GM12875 (cell line): Measurements from ENCODE around the gene RXRG.

Experiments used
- H3K4me3 ChIP-seq: one replicate; pipeline ENCODE4 v1.5.1; 2011; ENCODE audit warnings: low read depth, low read length, control low read depth
- TF ChIP-seq, protein P1 (sequence below): IDR thresholded peaks from 2 replicates; pipeline ENCODE4 v1.5.1; 2011; ENCODE audit warnings: low read depth, mild to moderate bottlenecking, control low read depth, inconsistent platforms, low read length, moderate library complexity, borderline replicate concordance; ENCODE audit not compliant: insufficient read depth

The RXRG gene

DNA sequence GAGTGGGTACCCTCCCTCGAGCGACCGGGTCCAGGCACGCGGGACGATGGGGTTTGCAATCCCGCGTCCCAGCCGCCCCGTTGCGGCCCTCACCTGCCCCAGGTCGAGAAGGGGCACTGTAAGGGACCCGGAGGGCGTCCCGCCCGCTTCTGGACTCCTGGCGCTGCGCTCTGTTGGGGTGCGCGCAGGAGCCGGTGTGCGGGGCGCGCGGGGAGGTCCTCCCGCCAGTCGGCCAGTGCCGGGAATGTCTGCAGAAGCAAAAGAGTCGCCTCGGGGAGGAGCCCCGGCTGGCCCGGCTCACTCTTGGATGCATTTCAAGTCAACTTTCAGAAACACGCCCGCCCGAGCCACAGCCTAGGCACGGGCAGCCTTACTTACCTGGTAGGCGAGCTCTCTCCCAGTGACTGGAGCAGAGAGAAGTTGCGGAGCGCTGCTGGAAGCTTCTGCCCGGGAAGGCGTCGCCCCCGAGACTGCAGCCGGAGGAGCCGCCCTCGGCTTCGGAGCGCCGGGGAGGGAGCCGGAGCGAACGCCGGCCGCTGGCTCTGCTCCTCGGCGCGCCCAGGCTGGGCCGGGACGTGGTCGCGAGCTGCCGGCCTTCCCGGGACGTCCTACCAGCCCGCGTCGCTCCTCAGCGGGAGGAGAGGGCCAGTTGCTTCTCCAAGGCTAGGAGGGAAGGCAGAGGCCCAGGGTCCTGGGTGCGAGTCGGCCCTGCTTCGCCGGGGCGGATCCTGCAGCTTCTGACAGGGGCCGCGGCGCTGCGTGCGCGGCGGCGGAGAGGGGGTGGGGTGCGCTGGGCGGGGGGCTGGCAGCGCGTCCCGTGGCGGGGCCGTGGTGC, 88.7 kb downstream of the RXRG start, which contains the start of gene LMX1A:
Gene LMX1A, minus strand, starts transcription at position 739 of the 835 bp plus-strand sequence. CDS start 1,156 bp downstream, outside the sequence.
- no peak within 1 kb of the TSS for H3K4me3 ChIP-seq
- TF ChIP-seq, protein P1, sequence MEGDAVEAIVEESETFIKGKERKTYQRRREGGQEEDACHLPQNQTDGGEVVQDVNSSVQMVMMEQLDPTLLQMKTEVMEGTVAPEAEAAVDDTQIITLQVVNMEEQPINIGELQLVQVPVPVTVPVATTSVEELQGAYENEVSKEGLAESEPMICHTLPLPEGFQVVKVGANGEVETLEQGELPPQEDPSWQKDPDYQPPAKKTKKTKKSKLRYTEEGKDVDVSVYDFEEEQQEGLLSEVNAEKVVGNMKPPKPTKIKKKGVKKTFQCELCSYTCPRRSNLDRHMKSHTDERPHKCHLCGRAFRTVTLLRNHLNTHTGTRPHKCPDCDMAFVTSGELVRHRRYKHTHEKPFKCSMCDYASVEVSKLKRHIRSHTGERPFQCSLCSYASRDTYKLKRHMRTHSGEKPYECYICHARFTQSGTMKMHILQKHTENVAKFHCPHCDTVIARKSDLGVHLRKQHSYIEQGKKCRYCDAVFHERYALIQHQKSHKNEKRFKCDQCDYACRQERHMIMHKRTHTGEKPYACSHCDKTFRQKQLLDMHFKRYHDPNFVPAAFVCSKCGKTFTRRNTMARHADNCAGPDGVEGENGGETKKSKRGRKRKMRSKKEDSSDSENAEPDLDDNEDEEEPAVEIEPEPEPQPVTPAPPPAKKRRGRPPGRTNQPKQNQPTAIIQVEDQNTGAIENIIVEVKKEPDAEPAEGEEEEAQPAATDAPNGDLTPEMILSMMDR: no peak

DNA sequence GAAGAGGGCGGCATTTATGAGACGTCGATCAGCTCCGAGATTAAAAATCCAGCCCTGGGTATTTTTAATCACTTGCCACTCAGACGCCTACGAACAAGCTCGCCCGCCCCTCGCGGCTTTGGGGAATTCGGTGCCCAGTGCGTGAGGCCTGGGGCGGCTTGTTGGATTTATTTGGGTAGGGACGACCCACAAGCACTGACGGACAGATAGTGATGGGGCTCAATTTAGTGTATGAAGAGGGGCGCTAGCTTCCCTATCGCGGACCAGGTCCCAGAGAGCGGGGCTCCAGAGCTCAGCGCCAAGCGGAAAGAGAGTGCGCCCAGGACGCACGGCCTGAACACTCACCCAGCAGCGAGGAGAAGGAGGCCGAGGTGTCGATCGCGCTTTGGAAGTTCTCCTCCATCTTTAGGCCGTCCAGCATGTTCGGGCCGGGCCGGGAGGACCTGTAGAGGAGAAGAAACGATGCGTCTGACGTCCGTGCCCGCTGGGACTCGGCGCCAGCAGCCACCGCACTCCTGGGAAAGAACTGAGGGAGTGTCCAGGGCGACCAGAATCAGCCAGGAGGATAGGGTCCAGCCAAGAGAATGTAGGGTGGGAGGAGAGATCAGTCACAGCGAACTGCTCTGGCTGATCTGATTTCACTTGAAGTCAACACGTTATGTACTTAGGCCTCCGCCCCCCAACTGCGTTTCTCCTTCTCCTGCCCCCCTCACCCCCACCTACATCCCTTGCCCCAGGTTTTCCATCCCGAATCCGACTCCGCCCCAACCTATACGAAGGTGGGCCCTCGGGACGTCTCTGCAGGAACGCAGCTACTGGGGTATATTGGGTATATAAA, 89.6 kb downstream of the RXRG start:
- TF ChIP-seq, protein P1: no peak
- no peak overlapping the region for H3K4me3 ChIP-seq

DNA sequence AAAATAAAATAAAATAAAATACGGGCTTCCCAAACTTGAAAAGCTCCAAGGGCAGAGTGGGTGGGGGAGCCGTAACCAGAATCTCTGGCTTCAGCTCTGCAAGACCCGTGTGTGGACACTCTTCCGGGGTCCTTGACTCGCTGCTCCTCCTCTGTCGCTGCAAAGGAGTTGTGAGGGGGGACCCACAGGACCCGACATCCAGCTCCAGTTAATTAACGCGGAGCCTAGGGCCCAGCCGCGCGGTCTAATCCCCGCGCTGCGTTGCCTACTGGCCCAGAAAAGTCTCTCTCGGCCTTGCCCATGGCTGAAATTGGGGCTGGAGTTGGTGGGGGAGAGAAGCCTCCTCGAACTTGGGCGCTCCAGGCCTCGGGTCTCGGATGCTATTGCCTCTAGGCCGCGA, 90.2 kb downstream of the RXRG start:
- H3K4me3 ChIP-seq: no peak overlapping the region
- TF ChIP-seq, protein P1: no peak

DNA sequence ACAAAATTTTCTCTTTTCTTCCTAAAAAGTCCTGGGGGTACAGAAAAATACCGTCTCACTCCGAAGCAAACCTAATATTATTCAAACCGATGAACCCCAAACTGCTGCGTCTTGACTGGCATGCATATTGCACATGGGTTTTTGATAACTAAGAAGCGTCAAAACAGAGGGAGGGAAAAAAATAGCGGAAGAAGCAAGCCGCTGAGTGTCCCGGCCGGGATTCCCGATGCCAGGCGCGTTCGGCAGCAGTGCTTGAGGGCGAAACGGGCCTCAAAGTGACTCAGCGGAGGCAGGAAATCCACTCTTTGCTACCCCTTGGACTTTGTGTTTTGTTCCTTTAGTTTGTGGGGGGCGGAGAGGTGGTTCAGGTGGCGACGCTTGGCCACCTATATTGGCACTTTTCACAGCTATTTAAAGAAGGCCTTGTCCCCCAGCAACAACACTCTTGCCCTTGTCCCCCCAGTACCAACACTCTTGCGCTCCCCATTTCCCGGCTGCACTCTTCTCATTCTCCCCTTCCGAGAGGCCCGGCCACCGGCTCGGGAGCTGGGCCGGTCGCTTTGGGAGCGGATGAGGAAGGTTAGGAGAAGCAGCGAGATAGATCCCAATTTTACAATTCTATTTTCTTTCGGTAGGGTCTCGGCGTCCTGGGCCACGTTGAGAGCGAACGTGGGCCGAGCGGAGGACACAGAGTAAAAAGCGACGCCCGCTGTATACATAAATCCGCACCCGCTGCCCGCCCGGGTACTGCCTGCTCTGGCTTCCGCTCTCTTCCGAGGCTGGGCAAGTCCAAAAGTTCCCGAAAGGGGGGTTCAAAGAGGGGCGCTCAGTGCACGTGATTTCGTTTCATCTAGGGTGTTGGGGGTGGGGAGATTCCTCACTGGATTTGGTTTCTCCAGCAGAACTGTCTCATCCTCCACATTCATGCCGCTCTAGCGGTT, 90.9 kb downstream of the RXRG start:
- no peak overlapping the region for H3K4me3 ChIP-seq
- TF ChIP-seq, protein P1: no peak

DNA sequence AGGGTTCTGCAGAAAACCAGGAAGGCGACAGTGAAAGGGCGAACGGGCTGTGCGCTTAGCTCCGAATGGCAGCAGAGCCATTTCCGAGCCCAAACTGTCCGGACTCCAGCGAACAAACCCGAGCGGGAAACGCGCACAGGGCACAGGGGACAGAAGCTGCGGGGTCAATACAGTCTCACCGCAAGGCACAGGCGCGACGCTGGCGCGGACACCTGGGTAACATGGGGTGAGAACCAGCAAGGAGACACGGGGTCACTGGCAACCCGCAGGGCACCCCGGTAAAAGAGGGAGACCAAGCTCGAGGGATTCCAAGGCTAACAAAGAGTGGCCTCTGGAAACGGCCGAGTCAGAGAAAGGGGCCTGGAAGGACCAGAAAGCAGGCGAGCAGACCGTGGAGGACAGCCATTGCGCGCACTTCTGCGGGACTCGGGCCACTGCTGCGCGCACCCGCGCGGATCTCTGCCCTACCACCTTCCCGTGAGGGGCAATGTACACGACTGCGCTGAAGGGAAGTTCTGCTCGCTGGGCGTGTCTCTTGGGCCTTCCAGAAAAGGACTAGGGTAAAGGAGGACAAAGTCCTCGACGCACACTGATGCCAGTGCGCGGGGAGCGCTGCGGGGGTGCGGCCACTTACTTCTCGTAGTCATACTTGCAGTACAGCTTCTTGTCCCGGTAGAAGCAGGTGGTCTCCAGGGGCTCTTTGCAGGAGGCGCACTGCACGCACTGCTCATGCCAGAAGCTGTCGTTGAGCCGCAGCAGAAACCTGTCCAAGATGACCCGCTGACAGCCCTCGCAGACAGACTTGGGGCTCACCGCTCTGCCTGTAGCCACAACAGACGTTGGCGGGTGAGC, 92.3 kb downstream of the RXRG start:
- TF ChIP-seq, protein P1: no peak
- no peak overlapping the region for H3K4me3 ChIP-seq
